ENCODE data around the gene DNAH8. TPM values are rescaled to one million over a fixed set of nuclear protein-coding genes. Genes with fewer than 3 reads are reported as not detected.

DNAH8 gene
- total and polyA plus RNA-seq, 2 donors (not counting 3 experiments of a cell fraction or from before 2014, with no cell fraction given): 0.29 to 0.61 TPM

DNA sequence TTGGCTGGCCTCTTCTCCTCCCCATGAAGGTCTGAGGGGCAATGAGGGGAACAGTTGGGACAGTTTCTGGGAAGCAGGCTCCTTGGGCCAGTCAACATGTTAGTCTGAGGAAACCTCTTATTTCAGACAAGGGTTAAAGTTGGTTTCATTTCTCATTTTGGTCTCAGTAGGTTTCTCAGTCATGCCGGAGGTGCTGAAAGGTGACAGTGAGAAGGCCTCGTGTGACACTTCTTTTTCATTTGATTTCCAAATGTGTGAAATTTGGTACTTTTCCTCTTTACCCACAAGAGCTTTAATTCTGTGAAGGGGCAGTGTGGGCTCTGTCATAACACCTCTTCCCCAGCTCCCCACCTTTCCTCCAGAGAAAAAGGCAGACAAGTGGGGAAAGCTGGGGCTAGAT, 326.0 kb downstream of the DNAH8 start:
- Histone ChIP-seq H3K9me1 (replicated peaks; ENCODE audit: control insufficient read depth, extremely low read depth, insufficient read depth, low read length) (no peaks in the 10 kb centered on the region), H3K4me1 (ENCODE audit: control insufficient read depth, extremely low read depth, insufficient read depth, low read length) (no peaks in the 10 kb centered on the region), H3K9me3 (replicated peaks; ENCODE audit: control insufficient read depth, insufficient read depth, low read length) (no peaks in the 10 kb centered on the region), H3K9ac (replicated peaks; ENCODE audit: extremely low read depth, insufficient read depth, low read length) (no peak overlapping the region), H3K27ac (ENCODE audit: insufficient read depth, low read depth, low read length) (no peak overlapping the region), H4K20me1 (replicated peaks; ENCODE audit: control insufficient read depth, extremely low read depth, insufficient read depth, low read length) (no peaks in the 10 kb centered on the region), H3K79me2 (ENCODE audit: control insufficient read depth, insufficient read depth, low read length) (no peaks in the 10 kb centered on the region), H2AFZ (ENCODE audit: low read depth, low read length) (no peak overlapping the region), H3K27me3 (ENCODE audit: control insufficient read depth in 2 of 2, insufficient read depth in 2 of 2, low read length in 2 of 2) (peaks cover 0 to 1% of the 10 kb centered on the region in 2 experiments), H3K4me2 (ENCODE audit: insufficient read depth, low read length) (no peak overlapping the region), H3K4me3 (replicated peaks in 1 of 3; ENCODE audit: insufficient read depth in 1 of 3, low read depth in 1 of 3, low read length in 3 of 3) (no peak overlapping the region), H3K36me3 (ENCODE audit: control insufficient read depth in 2 of 2, extremely low read depth in 1 of 2, insufficient read depth in 2 of 2, low read length in 2 of 2) (no peaks in the 10 kb centered on the region)
- intact Hi-C loops (cut with micrococcal nuclease) (no loop called here), dilution Hi-C loops (cut with MboI; ENCODE audit: extremely low pct_ligation_motif_present, low sequenced_read_pairs) (no loop called here)
- FAIRE-seq (no peak), DNase-seq (ENCODE audit: low read depth, low spot score) (no peak)
- CTCF ChIA-PET: no interaction called here
- POLR2A ChIA-PET: no interaction called here
- BruUV-seq (replicated peaks): no TSS peak
- TF ChIP-seq GATA2 (IDR thresholded peaks at IDR 0.05; ENCODE audit: insufficient read depth, insufficient read length, low read depth, low read length): no peak
- TF ChIP-seq, protein P1, sequence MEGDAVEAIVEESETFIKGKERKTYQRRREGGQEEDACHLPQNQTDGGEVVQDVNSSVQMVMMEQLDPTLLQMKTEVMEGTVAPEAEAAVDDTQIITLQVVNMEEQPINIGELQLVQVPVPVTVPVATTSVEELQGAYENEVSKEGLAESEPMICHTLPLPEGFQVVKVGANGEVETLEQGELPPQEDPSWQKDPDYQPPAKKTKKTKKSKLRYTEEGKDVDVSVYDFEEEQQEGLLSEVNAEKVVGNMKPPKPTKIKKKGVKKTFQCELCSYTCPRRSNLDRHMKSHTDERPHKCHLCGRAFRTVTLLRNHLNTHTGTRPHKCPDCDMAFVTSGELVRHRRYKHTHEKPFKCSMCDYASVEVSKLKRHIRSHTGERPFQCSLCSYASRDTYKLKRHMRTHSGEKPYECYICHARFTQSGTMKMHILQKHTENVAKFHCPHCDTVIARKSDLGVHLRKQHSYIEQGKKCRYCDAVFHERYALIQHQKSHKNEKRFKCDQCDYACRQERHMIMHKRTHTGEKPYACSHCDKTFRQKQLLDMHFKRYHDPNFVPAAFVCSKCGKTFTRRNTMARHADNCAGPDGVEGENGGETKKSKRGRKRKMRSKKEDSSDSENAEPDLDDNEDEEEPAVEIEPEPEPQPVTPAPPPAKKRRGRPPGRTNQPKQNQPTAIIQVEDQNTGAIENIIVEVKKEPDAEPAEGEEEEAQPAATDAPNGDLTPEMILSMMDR (IDR thresholded peaks at IDR 0.05; ENCODE audit: extremely low read depth in 1 of 2, insufficient read depth in 1 of 2, low read depth in 1 of 2, low read length in 2 of 2): no peak
- TF ChIP-seq MYC (IDR thresholded peaks at IDR 0.05; ENCODE audit: low read depth, low read length): no peak
- no peak for TF ChIP-seq EZH2 (IDR thresholded peaks at IDR 0.05; ENCODE audit: borderline replicate concordance, low read depth, low read length, severe bottlenecking)
- no peak for TF ChIP-seq POLR2A (IDR thresholded peaks at IDR 0.05; ENCODE audit: low read depth, low read length)
- no peak for TF ChIP-seq JUN (IDR thresholded peaks at IDR 0.05; ENCODE audit: borderline replicate concordance, insufficient read depth, insufficient read length, low read depth)

DNA sequence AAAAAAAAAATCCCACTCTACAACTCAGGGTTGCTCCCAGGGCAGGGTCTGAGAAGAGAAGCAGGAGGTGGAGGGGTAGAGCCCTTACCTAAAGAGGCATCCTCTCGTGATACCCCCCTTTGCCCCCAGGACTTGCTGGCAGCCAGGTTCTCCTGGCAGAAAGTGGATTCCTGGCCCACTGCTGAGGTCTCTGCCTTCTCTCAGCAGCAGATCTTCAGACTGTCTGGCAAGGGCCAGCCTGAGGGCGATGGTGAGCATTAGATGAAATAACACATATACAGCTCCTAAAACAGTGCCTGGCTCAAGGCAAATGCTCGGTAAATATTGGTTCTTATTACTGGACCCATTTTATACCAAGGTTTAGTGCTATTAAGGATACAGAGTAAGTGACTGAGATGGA, 328.7 kb downstream of the DNAH8 start:
- H3K9me3 ChIP-seq (replicated peaks; ENCODE audit: control insufficient read depth, insufficient read depth, low read length): no peaks in the 10 kb centered on the region
- H3K9me1 ChIP-seq (replicated peaks; ENCODE audit: control insufficient read depth, extremely low read depth, insufficient read depth, low read length): no peaks in the 10 kb centered on the region
- DNase-seq (ENCODE audit: low read depth, low spot score) (no peak), FAIRE-seq (no peak)
- no peak overlapping the region for H3K27ac ChIP-seq (ENCODE audit: insufficient read depth, low read depth, low read length)
- H3K79me2 ChIP-seq (ENCODE audit: control insufficient read depth, insufficient read depth, low read length): no peaks in the 10 kb centered on the region
- no peak overlapping the region for H3K4me3 ChIP-seq (replicated peaks in 1 of 3; ENCODE audit: insufficient read depth in 1 of 3, low read depth in 1 of 3, low read length in 3 of 3)
- H3K9ac ChIP-seq (replicated peaks; ENCODE audit: extremely low read depth, insufficient read depth, low read length): no peak overlapping the region
- dilution Hi-C loops (cut with MboI; ENCODE audit: extremely low pct_ligation_motif_present, low sequenced_read_pairs): no loop called here
- H4K20me1 ChIP-seq (replicated peaks; ENCODE audit: control insufficient read depth, extremely low read depth, insufficient read depth, low read length): no peaks in the 10 kb centered on the region
- no peak overlapping the region for H2AFZ ChIP-seq (ENCODE audit: low read depth, low read length)
- no TSS peak for BruUV-seq (replicated peaks)
- H3K36me3 ChIP-seq (ENCODE audit: control insufficient read depth in 2 of 2, extremely low read depth in 1 of 2, insufficient read depth in 2 of 2, low read length in 2 of 2): no peaks in the 10 kb centered on the region
- H3K4me2 ChIP-seq (ENCODE audit: insufficient read depth, low read length): no peak overlapping the region
- POLR2A ChIA-PET: no interaction called here
- TF ChIP-seq, protein P1 (IDR thresholded peaks at IDR 0.05; ENCODE audit: extremely low read depth in 1 of 2, insufficient read depth in 1 of 2, low read depth in 1 of 2, low read length in 2 of 2): no peak
- TF ChIP-seq, protein P2, sequence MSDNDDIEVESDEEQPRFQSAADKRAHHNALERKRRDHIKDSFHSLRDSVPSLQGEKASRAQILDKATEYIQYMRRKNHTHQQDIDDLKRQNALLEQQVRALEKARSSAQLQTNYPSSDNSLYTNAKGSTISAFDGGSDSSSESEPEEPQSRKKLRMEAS (IDR thresholded peaks at IDR 0.05; ENCODE audit: insufficient read depth, insufficient read length): no peak
- TF ChIP-seq FOS (IDR thresholded peaks at IDR 0.05; ENCODE audit: borderline replicate concordance, insufficient read depth, low read length): no peak
- no peak for TF ChIP-seq JUN (IDR thresholded peaks at IDR 0.05; ENCODE audit: borderline replicate concordance, insufficient read depth, insufficient read length, low read depth)
- no peak for TF ChIP-seq POLR2AphosphoS5 (IDR thresholded peaks at IDR 0.05; ENCODE audit: insufficient read depth, low read depth, low read length)
- TF ChIP-seq GATA2 (IDR thresholded peaks at IDR 0.05; ENCODE audit: insufficient read depth, insufficient read length, low read depth, low read length): no peak
- TF ChIP-seq POLR2A (IDR thresholded peaks at IDR 0.05; ENCODE audit: low read depth, low read length): no peak
- no peak for TF ChIP-seq EZH2 (IDR thresholded peaks at IDR 0.05; ENCODE audit: borderline replicate concordance, low read depth, low read length, severe bottlenecking)
- no peak for TF ChIP-seq MYC (IDR thresholded peaks at IDR 0.05; ENCODE audit: low read depth, low read length)
- H3K4me1 ChIP-seq (ENCODE audit: control insufficient read depth, extremely low read depth, insufficient read depth, low read length): no peaks in the 10 kb centered on the region
- CTCF ChIA-PET: no interaction called here
- intact Hi-C loops (cut with micrococcal nuclease): no loop called here
- peaks cover 12 to 18% of the 10 kb centered on the region in 2 experiments for H3K27me3 ChIP-seq (ENCODE audit: control insufficient read depth in 2 of 2, insufficient read depth in 2 of 2, low read length in 2 of 2)
